T follicular helper cell (primary cell): Measurements from ENCODE around the gene AEBP1.

Experiments used
- DNase-seq: peaks from one replicate; pipeline ENCODE4 v3.0.0-alpha.2; 2020; ENCODE audit warnings: low read depth

Gene AEBP1

DNA sequence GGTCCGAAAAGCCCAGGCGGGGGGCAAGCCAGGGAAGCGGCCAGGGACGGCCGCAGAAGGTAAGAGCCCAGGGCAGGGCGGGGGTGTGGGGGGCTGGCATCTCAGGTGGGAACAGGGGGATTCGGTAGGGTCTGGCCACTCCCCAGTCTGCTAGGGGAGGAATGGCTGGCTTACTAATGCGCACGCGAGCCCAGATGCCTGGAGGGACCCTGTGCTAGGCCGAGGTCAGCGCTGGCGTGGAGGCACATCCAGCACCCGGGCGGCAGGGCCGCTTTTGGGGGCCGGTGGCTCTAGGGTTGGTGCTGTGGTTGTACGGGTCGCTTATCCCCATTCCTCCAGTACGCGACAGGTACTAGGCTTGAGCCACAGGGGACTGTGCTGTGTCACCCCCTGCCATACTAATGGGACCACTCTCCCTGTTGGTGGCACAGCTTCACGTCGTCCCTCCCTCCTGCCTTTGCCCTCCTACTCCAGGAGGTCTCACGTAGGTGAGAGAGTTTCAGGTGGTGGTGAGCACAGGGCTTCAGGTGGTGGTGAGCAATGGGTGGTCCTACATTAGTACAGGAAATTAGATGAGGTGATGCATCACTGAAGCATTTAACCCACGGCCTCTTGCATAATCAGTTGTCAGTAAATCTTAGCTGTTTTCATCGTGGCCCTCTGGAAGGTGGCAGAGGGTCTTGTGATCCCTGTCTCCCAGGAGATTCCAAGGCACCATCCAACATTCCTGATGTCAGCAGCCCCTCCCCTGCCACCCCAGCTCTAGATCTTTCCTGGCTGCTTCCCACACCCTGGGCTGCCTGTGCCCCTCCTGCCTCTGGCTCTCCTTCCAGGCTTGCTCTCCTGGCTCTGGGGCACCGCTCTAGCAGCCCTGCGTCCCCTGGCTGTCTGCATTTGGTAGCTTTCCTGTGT lies 971 bp downstream of the AEBP1 start:
- DNase-seq, result no peak

- no peak for DNase-seq
Measured at GRCh38 chr7:44105832-44106231, 1.7 kb downstream of the AEBP1 start.

GRCh38 chr7:44106311-44107065 lies 2.3 kb downstream of the AEBP1 start:
- DNase-seq, result no peak

- DNase-seq, result no peak
Measured at GRCh38 chr7:44107116-44107960, 3.2 kb downstream of the AEBP1 start.

- DNase-seq, result no peak
Measured at GRCh38 chr7:44107961-44108767, 4.0 kb downstream of the AEBP1 start.

GRCh38 chr7:44108768-44109750 lies 4.9 kb downstream of the AEBP1 start:
- no peak for DNase-seq

DNA sequence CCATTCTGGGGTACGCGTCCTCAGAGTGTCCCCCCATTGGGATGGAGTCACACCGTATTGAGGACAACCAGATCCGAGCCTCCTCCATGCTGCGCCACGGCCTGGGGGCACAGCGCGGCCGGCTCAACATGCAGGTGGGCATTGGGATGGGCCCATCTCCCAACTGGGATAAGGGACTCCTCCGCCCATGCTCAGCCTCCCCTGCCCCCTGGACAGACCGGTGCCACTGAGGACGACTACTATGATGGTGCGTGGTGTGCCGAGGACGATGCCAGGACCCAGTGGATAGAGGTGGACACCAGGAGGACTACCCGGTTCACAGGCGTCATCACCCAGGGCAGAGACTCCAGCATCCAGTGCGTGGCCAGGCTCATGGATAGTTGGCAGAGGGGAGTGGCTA lies 5.8 kb downstream of the AEBP1 start:
- DNase-seq, result no peak

GRCh38 chr7:44110719-44111635 lies 6.8 kb downstream of the AEBP1 start:
- DNase-seq, result no peak

DNA sequence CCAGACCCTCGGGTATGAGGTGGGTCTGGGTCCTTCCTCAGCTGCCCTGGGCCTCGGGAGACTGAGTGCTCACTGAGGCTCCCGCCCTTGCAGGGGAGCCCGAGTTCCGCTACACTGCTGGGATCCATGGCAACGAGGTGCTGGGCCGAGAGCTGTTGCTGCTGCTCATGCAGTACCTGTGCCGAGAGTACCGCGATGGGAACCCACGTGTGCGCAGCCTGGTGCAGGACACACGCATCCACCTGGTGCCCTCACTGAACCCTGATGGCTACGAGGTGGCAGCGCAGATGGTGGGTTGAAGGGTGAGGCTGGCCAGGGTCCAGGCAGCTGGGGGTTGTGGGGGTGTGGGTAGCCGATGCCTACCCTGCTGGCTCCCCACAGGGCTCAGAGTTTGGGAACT lies 7.6 kb downstream of the AEBP1 start:
- no peak for DNase-seq

GRCh38 chr7:44112231-44112996 lies 8.3 kb downstream of the AEBP1 start:
- DNase-seq, result no peak

DNA sequence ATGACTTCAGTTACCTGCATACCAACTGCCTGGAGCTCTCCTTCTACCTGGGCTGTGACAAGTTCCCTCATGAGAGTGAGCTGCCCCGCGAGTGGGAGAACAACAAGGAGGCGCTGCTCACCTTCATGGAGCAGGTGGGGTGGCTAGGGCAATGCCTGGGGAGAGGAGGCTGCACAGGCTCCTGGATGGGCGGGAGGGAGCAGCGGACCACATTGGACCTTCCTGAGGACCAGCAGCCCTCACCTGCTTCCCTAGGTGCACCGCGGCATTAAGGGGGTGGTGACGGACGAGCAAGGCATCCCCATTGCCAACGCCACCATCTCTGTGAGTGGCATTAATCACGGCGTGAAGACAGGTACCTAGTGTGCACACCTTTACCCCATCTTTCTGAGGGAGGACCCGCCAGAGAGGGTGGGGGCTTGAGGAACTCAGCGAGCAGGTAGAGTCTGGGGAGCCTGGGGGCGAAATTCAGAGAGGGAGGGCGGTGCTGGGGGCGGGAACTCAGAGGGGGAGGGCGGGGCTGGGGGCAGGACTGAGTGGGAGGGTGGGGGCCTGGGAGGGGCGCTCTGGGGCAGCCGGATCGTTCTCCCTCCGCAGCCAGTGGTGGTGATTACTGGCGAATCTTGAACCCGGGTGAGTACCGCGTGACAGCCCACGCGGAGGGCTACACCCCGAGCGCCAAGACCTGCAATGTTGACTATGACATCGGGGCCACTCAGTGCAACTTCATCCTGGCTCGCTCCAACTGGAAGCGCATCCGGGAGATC lies 9.0 kb downstream of the AEBP1 start:
- DNase-seq, result no peak

GRCh38 chr7:44113764-44114354 lies 9.7 kb downstream of the AEBP1 start:
- no peak for DNase-seq

DNA sequence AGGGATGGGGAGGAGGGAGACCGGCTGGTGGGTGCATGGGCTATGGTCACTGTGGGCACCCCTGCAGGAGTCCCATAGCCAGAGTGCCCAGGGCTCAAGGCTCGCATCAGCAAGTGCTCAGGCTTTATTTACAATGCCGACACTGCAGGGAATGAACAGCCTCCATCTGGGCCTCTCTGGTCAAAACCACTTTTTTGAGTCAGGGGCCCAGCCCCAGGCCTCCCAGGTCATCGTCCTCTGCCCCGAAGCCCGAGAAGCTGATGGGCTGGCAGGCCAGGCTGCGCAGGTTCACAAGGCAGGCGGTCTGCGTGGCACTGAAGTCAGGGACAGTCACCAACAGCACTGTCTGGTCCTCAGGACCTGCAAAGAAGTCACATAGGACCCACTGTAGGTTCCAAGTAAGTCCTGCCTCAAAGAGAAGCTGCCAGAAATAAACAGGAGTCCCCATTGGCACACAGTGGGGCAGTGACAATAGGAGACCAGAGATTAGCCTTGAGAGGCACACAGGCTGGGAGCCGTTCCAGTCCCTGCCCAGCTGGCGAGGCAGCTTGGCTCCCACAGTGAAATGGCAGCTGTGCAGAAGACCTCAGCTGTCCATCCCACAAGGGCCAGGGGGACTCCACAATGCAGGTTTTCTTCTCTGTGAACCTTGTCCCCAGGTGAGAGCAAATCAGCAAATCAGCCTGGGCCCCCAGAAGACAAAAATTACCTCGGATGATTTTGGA lies 10.6 kb downstream of the AEBP1 start:
- no peak for DNase-seq

GRCh38 chr7:44116087-44116788 lies 12.1 kb downstream of the AEBP1 start:
- DNase-seq, result no peak

- no peak for DNase-seq
Measured at GRCh38 chr7:44116789-44117666, 12.9 kb downstream of the AEBP1 start.
